ENCODE results near the gene TRIP13.
A peak's percentile ranks its signal among the peaks of the same experiment; 100 is the strongest.

The TRIP13 gene

DNA sequence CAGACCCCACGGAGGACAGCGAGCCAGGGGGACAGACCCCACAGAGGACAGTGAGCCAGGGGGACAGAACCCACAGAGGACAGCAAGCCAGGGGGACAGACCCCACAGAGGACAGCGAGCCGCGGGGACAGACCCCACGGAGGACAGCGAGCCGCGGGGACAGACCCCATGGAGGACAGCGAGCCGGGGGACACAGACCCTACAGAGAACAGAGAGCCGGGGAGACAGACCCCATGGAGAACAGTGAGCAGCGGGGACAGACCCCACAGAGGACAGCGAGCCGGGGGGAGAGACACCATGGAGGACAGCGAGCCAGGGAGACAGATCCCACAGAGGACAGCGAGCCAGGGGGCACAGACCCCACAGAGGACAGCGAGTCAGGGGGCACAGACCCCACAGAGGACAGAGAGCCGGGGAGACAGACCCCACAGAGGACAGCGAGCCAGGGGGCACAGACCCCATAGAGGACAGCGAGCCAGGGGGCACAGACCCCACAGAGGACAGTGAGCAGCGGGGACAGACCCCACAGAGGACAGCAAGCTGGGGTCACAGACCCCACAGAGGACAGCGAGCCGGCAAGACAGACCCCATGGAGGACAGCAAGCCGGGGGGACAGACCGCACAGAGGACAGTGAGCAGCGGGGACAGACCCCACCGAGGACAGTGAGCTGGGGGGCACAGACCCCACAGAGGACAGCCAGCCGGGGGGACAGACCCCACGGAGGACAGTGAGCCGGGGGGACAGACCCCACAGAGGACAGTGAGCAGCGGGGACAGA, 37.5 kb upstream of the TRIP13 start:
- DNase-seq = no peak

DNA sequence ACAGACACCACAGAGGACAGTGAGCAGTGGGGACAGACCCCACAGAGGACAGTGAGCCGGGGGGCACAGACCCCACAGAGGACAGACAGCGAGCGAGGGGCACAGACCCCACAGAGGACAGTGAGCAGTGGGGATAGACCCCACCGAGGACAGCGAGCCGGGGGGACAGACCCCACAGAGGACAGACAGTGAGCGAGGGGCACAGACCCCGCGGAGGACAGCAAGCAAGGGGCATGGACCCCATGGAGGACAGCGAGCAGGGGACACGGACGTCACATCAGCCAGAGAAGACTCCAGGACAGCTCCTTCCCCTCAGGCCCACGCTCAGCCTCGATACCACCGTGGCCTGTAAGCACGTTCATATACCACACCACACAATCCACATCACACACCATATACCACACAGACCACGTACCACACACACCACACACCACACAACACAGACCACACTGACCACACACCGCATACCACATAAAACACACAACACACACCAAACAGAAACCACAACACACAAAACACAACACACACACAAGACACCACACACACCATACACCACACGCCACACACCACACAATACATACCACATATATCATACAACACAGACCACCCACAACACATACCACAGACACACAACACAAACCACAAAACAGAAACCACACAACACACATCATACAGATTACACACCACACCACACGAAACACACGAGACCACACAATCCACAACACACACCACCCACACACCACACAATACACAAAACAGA, 36.7 kb upstream of the TRIP13 start:
- DNase-seq = peak; percentile 65

DNA sequence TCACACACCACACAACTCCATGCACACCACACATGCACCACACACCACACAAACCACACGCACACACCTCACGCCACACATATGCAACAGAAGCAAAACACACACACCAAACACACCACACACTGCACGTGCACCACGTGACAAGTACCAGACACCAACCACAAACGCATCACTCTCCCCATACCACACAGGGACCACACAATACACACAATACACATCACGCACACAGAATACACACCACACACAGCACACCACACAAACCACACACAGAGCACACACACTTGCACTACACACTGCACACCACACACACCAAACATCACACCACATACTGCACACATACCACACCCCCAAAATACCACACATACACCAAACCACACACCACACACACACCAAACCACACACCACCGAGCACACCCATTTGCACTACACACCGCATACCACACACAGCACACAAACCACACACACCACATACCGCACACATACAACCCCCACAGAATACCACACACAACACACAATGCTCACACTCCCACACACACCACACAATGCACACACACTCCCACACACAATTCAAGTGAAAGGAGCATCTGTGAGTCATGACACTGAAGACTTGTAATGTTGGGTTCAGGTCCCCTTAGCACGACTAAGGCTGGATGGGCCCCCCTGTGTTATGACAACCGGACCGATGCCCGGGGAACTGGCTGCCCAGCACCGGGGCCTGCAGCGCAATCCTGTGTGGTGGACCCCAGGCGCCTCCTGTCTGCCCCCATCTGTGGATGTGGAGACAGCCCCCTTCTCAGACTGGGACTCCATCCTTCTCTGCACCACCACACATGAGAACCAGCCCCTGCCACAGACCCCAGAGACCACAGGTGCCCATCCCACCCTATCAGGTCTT, 35.9 kb upstream of the TRIP13 start:
- DNase-seq = no peak

DNA sequence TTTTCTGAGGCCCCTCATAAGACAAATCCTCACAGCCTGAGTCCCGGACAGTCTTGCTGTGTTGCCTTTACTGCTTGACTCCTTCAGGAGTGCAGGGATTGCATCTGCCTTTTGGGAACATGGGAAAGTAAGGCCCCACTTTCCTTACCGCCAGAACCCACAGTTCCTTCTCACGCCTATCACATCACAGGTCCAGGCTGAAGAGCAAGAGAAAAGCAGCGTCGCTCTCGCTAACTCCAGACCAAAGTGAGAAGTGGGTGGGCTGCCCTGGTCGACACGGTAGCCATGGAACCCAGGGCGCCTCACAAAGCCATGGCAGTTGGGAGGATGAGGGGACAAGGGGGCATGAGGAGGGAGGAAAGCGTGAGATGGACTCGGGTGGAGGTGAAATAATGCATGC, 34.0 kb upstream of the TRIP13 start:
- no peak for DNase-seq

DNA sequence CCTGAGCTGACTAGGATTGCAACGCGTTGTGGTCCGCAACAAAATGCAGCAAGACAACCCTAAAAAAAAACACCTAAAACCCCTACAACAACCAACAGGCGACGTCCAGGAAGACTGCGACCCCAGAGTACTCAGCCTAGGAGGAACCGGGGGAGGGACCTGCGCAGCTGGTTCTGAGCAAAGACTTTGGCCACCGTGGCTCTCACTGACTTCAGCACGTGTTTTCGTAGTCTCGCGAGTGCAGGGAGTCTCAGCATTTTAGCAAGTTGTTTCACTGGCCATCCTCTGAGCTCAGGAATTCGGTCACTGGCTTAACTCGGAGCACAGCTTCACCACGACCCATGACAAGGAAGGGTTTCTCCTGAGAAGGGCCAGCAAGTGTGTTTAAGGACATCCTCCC, 33.3 kb upstream of the TRIP13 start:
- DNase-seq = no peak

DNA sequence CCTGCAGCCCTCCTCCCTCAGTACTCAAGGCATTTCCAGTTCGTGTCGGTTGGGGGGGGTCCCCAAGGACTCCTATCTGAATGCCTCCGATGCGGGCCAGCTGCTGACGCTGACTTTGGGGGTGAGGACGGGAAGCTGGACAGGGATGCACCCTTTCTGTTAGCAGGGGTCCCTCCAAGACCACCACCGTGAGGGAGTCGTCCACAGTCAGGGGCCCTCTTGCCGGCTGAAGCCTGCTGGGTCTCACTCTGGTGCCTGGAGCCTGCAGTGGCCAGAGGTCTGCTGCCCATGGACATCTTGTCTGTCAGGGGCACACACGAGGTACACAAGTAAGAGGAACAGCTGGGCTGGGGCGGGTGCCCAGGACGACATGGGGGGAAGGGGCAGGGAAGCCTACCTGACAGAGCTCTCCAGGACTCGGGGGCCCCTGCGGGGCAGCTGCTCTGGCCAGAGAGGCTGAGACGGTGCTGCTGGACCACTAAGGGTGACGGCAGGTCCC, 32.8 kb upstream of the TRIP13 start:
- DNase-seq = no peak

DNA sequence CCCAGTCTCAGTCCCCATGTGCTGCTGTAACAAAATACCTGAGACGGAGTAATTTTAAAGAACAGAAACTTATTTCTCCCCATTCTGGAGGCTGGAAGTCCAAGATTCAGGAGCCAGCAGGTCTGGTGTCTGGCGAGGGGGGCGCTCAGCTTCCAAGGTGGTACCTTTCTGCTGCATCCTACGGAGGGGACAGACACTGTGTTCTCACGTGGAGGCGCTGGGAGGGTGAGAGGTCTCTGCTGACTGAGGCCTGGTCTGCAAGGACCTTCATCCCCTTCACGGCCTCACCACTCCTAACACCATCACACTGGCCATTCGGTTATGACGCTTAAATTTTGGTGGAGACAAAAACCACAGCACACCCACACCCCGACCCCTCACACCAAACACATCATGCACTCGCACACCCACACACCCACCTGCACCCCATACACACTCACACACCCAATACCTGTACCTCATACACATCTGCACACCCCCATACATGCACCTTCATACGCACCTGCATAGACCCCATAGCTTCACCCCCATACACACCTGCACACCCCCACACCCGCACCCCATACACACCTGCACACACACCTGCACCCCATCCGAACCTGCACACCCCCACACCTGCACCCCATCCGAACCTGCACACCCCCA, 32.1 kb upstream of the TRIP13 start:
- DNase-seq = no peak

DNA sequence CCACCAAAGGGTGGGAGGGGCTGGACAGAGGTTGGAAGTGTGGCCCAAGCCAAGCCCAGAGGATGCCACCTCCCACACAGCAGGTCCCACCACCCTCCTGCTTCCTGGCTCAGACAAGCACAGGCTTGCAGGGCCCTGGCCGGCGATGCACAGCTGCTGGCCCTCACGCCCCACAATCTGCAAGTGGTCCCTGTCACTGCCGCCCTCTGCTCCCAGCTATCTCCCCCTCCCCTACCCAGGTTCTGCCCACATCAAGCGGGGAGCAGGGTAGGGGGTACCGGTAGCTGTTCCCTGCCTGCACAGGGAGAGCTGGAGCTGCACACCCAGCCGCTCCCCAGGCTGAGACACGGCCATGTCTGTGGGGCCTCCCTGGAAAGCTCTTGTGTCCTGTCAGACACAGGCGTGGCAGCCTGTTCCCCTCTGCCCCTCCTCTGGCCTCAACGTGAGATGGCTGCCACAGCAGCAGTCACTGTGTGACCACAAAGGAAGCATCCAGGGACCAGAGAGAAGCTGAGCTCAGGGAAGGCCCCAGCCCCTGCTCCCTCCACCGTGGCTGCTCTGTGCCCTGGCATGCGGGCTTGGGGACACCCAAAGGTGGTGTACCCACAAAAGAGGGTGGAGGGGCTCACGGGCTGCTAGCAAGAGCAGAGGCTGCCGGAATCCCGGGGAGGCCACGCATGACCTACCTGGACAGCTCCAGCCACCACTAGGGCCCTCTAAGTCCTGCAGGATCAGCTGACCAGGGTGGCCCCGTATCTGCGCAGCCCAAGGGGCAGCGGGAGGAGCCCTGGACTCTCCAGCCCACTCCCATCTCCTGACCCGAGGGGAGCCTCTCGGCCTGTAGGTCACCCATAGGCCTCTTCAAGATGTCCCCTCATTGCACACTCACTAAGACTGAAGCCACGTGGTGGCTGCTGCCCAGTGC, 31.0 kb upstream of the TRIP13 start:
- DNase-seq = no peak

DNA sequence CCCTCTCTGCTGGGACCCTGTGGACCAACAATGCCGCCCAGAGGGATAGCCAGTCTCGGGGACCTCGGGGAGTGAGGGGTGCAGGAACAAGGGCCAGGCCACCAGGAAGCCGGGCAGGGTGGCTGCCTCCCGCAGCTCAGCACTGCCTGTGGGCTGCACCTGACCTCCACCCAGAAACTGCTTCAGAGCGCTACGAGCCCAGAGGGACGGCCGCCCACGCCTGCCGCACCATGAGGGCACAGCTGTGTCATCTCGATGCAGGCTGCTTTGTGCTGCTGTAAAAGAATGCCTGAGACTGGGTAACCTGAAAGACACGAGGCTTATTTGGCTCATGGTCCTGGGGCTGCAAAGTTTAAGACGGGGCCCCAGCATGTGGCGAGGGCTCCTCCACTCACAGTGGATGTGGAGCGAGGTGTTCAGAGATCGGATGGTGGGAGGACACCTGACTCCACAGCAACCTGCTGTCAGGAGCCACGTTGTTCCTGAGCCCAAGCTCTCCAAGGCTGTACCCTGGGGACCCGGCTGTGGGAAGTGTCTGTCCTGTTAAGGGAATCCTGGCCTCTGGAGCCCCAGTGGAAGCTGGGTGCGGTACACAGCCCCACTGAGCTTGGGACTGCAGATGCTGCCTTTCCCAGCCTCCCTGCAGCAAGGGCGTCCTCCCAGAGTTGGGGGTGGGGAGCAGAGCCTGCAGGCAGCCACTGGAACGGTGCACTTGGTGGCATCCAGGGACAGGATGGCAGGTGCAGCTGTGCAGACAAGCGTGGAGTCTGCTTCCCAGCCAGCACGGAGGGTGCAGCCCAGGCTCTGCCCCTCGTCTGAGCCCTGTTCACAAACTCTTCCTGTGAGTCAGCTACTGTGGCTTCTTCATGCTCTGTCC, 30.1 kb upstream of the TRIP13 start:
- peak; percentile 94 for DNase-seq

DNA sequence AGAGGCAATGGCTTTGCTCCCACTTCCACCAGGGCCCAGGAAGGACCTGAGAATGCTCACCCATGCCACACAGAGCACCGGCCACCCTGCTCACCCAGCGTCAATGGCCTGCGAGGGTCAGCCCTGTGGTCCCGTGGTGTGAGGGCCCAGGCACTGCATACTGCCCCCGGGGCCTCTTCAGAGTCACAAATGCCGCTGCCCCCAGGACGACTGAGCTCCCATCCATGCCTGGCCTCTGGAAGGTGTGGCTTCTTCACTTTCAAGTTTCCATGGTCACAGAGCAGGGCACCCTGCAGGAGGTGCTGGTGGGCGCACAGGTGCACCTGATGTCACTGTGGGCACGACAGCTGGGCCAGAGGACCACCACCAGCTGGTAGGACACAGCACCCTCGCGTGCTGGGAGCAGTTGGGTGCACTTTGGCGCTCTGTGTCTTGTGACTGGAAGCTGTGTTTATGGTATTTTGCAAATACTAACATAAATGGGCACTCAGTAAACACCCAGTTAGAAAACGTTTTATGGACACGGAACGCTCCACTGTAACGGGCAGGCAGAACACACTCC, 29.4 kb upstream of the TRIP13 start:
- DNase-seq = peak; percentile 64

DNA sequence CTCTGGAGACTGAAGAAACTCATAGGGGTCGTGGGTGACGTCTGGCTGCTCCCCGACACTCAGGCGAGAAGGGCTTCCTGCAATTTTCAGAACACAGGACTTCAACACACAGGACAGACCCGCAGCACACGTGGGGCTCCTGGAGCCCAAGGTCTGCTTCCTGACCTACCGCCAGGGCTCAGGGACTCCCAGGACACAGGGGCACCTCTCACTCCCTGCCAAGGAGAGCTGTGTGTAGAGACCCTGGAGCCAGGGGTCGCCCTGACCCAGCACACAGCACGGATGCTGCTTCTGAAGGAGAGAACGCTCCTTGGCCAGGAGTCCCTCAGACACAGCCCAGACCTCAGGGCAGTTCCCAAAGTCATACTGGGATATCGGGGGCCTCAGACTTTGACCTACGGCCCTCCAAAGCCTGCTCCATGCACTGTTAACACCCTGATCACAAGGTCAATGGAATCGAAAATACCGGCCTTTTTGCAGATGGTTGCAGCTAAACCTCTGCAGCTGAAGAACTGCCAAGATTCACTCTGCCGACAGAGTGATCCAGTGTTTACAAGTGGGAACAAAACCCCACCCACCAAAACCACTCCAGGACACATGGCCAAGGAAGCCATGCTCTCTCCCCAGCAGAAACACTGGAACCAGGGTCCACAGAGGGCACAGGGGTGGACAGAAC, 28.1 kb upstream of the TRIP13 start:
- no peak for DNase-seq

DNA sequence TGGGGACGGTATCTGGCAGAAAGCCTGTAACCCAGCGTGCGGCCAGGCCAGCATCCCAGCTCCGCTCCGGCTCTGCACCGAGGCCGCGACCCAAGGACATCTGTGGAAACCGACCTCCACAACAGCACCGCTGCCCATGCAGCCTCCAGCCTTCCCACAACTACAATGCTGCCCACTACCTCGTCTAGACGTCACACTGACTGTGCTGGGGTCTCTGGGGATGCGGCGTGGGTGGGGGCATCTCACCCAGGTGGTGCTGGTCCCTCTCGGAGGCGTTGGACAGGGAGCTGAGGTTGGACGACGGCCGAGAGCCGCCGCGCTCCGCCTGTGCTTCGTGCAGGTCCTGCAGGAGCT, 27.5 kb upstream of the TRIP13 start:
- no peak for DNase-seq

DNA sequence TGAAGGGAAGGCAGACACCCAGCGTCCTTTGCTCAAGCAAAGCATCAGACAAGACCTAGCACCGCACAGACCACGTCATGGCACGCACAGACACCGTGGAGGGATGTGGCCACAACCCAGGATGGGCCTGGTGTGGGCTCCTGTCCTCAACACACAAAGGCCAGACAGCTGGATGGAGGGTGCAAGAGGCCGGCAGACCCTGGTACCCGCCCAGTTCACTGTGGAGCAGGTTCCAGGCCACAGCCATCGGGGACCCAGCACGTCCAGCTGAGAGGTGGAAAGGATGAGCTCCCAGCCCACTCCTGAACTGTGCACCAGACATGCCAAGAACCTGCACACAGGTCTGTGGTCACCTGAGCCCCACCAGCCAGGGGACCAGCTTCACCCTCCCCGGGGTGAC, 26.9 kb upstream of the TRIP13 start:
- DNase-seq = no peak

DNA sequence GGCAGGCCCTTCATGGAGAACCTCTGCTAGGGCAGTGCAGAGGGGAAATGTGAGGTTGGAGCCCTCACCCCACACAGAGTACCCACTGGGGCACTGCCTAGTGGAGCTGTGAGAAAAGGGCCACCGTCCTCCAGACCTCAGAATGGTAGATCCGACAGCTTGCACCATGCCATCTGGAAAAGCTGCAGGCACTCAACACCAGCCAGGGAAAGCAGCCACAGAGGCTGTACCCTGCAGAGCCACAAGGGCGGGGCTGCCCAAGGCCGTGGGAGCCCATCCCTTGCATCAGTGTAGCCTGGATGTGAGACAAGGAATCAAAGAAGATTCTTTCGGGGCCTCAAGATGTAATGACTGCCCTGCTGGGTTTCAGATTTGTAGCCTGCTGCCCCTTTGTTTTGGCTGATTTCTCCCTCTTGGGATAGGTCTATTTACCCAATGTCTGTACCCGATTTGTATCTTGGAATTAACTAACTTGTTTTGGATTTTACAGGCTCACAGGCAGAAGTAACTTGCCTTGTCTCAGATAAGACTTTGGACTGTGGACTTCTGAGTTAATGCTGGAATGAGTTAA, 25.3 kb upstream of the TRIP13 start:
- no peak for DNase-seq

DNA sequence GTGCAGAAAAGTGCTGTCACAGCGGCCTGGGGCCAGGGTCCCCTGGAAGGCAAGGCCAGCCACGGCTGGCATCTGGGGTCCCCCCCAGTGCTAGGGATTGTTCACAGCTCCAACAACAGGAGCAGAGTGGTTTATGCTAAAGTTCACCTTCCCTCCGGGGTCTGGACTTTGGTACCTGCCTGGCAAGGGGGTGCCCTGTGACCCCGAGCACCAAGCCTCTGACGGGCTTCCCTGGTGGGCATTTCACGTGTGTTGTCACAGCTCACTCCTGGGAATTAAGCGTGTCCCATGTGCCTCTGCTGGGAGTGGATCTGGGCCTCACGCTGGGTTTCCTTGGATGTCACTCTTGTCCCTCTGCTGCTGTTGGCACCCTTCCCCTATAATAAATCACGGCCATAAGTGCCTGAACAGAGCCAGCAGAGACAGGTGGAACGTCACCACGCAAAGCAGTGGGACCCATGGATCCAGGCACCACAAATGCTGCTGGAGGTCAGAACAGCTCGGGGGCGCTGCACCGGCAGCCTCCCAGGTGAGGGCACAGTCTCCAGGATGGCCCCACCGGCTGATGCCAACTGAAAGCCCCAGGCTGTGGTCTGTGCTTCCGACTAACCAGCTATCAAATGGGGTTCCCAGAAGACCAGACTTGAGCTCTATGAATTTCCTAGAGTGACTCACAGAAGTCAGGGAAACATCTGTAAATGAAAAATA, 24.1 kb upstream of the TRIP13 start:
- DNase-seq = no peak

DNA sequence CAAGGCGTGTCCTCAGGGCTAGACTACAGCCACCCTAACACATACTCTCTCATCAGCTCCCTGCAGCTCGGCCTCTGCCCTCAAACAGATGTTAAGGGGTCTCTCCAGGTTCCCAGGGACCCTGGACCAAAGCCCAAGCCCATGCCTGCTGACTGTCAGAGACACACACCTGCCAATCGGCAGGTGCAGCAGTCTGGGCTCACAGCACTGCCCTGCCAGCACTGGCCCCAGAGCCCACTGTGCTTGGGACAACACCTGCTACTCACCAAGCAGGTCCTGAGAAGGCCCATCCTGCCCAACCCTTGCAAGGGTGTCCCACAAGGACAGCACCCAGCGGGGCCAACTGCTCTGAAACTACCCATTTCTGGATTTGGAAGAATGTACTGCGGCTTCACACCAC, 21.7 kb upstream of the TRIP13 start:
- DNase-seq = no peak

DNA sequence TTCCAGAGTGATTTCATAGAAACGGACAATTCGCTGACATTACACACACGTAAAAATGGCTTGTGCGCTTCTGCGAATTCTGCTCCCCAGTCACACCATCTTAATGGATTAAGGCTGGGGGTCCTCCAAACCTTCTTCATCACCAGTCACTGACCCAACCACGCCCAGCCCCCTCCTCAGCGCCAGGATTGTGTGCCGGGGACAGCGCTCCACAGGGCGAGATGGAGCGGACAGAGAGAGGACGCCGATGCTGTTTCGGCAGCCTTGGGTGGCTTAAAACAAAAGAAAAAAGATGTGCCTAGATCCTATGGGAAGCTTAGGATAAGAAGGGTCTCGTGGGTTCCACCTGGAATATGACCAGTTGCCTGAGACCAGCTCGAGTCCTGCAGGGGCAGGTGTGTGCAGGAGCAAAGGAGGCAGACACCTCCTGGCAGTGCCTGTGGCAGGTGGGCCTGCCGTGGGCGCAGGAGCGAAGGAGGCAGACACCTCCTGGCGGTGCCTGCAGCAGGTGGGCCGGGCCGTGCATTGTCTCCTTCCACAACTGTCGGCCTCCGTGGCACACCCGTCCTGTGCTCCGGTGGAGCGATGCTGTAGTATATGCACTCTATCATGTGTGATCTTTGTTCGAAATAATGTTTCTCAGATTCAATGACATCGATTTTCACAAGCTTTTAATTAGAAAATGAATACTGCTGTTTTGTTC, 20.9 kb upstream of the TRIP13 start:
- no peak for DNase-seq

DNA sequence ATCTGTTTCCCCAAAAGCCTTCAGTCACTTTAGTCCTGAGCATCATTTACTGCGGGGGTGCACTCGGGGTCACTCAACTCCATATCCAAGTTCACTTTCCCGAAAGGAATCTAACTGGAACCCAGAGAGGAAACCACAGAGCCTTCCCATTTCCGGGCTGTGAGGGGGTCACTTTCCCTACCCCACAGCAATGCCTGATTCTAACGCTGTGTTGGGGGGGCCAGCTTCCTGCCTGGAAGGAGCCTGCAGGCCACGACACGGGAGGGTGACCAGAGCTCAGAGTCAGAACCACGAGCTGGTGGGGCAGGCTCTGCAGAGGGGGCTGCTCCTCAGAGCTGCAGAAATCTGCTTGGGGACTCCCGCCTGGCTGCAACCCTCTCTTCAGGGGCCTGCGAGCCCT, 20.4 kb upstream of the TRIP13 start:
- DNase-seq = no peak

Measured in DMS53 (cell line).